Osteocyte (in vitro differentiated cells): ENCODE data around the gene NHLRC2. TPM values are rescaled to one million over a fixed set of nuclear protein-coding genes. Genes with fewer than 3 reads are reported as not detected.
"Not testable (repeated sequence)": the region's sequence is repeated elsewhere in the genome, so short reads cannot be mapped to it uniquely, and the experiment has no call there.

Source experiments
- DNase-seq: peaks from one replicate; pipeline ENCODE4 v3.0.0; 2021; ENCODE audit warnings: mixed read lengths; ENCODE audit not compliant: unreplicated experiment; ENCODE audit errors: extremely low spot score
- H3K27ac Mint-ChIP-seq: one replicate; pipeline ENCODE4 v1.8.0; 2021; ENCODE audit warnings: mild to moderate bottlenecking, mixed read lengths; ENCODE audit not compliant: unreplicated experiment
- H3K27me3 Mint-ChIP-seq: one replicate; pipeline ENCODE4 v1.8.0; 2021; ENCODE audit warnings: mixed read lengths; ENCODE audit not compliant: unreplicated experiment
- H3K36me3 Mint-ChIP-seq: one replicate; pipeline ENCODE4 v1.8.0; 2021; ENCODE audit warnings: mixed read lengths; ENCODE audit not compliant: unreplicated experiment
- H3K4me1 Mint-ChIP-seq: one replicate; pipeline ENCODE4 v1.8.0; 2021; ENCODE audit warnings: mixed read lengths; ENCODE audit not compliant: unreplicated experiment
- H3K4me3 Mint-ChIP-seq: one replicate; pipeline ENCODE4 v1.8.0; 2021; ENCODE audit warnings: mild to moderate bottlenecking, moderate library complexity, mixed read lengths; ENCODE audit not compliant: unreplicated experiment
- H3K9me3 Mint-ChIP-seq: one replicate; pipeline ENCODE4 v1.8.0; 2021; ENCODE audit warnings: mixed read lengths; ENCODE audit not compliant: unreplicated experiment
- CTCF ChIP-seq: fragments of 200-600 bp; sonication (generic); IDR thresholded peaks from 2 replicates; pipeline ENCODE4 v1.5.0; 2021; ENCODE audit warnings: antibody characterized with exemption, mild to moderate bottlenecking, moderate library complexity
- long read RNA-seq: library from polyadenylated mRNA; unstranded; transcript quantifications from one replicate; pipeline ENCODE4 v2.0.0, GENCODE V29; 2021
- total RNA-seq: library from RNA; stranded (reverse); gene quantifications from 2 replicates; pipeline ENCODE4 v1.2.1, GENCODE V29; 2021

NHLRC2 gene
- 36.4 and 39.3 TPM in 2 replicates for total RNA-seq
- long read RNA-seq, full-length matches to known transcripts, result 10 of 30 reads
- long read RNA-seq, partial matches to known transcripts, result 11 of 30 reads
- long read RNA-seq, other reads (novel, unspliced or antisense), result 9 of 30 reads

- no peak for TF ChIP-seq CTCF
Measured at GRCh38 chr10:113854013-113854760, at the start of gene NHLRC2, which contains the start of gene DCLRE1A. TSS of gene NHLRC2 (plus strand) at chr10:113854661. CDS start at chr10:113854873, 212 bp downstream. TSS of gene DCLRE1A (minus strand) at chr10:113854082. CDS start at chr10:113853182, 900 bp downstream.

DNA sequence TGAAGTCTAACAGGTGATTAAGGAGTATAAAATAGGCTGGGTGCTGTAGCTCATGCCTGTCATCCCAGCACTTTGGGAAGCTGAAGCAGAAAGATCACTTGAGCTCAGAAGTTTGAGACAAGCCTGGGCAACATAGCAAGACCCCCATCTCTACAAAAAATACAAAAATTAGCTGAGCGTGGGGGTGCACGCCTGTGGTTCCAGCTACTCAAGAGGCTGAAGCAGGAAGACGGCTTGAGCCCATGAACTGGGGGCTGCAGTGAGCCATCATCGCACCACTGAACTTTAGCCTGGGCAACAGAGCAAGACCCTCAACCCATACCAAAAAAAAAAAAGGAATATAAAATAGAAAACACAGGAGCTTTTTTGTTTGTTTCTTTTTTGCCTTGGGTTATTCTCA is 48.0 kb upstream of the NHLRC2 start:
- DNase-seq, result no peak
- Mint-ChIP-seq H3K4me1 (no peaks in the 10 kb centered on the region), H3K27me3 (peaks cover 37% of the 10 kb centered on the region), H3K4me3 (no peak overlapping the region), H3K36me3 (no peaks in the 10 kb centered on the region), H3K27ac (no peak overlapping the region), H3K9me3 (no peaks in the 10 kb centered on the region)
- TF ChIP-seq CTCF, result no peak

More at GRCh38 chr10:113854013-113854760, at the start of gene NHLRC2, which contains the start of gene DCLRE1A:
- Mint-ChIP-seq H3K9me3 (no peaks in the 10 kb centered on the region), H3K4me3 (peak within 1 kb of the TSS; percentile 91), H3K36me3 (peaks cover 13% of the 10 kb centered on the region), H3K27me3 (no peaks in the 10 kb centered on the region), H3K4me1 (peaks cover 48% of the 10 kb centered on the region), H3K27ac (peak within 1 kb of the TSS; percentile 99)
- DNase-seq, result peak; percentile 86

DNA sequence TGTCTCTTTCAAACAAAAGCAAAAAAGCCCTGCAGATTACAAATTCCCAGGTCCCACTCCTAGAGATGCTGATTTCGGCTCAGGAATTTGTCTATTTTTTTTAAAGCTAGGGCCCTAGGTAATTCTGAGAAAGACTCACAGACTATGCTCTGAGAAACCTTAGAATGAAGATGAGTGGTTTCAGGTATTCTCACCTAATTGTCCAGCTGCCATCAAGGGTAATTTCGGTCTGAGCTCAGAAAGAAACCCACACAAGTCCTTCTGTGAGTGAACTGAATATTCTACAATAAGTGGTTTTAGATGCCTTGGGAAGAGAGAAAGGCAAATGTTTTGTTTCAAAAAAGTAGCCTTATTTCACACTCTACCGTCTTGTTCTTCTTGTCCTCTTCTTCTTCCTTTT is 46.3 kb upstream of the NHLRC2 start:
- Mint-ChIP-seq H3K27ac (no peak overlapping the region), H3K4me3 (no peak overlapping the region), H3K27me3 (peaks cover 52% of the 10 kb centered on the region), H3K9me3 (peaks cover 9% of the 10 kb centered on the region), H3K4me1 (no peaks in the 10 kb centered on the region), H3K36me3 (no peaks in the 10 kb centered on the region)
- no peak for TF ChIP-seq CTCF
- DNase-seq, result no peak

DNA sequence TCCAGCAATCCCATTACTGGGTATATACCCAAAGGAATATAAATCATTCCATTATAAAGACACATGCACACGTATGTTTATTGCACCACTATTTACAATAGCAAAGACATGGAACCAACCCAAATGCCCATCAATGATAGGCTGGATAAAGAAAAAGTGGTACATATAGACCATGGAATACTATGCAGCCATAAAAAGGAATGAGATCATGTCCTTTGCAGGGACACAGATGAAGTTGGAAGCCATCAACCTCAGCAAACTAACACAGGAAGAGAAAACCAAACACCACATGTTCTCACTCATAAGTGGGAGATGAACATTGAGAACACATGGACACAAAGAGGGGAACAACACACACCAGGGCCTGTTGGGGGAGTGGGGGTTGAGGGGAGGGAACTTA is 39.8 kb upstream of the NHLRC2 start:
- H3K4me3 Mint-ChIP-seq, H3K9me3 Mint-ChIP-seq, DNase-seq, H3K27ac Mint-ChIP-seq, H3K4me1 Mint-ChIP-seq, H3K36me3 Mint-ChIP-seq: not testable (repeated sequence)
- peaks cover 32% of the 10 kb centered on the region for H3K27me3 Mint-ChIP-seq

DNA sequence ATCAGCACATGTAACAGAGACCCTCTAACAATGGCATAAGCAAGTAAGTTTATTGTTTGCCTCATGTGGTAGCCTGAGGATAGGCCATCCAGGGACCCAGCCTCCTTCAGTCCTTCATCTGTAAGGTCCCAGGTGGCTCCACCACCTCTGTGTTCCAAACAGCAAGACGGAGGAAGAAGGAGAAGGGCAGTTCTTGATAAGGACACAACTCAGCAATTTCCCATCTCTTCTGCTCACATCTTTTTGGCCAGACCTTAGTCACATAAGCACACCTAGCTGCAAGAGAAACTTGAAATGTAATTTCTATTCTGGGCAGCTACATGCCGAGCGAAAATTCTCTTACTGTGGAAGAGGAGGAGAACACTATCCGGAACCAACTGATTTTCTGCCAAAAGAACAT is 34.5 kb upstream of the NHLRC2 start:
- Mint-ChIP-seq H3K4me1 (no peaks in the 10 kb centered on the region), H3K27me3 (no peaks in the 10 kb centered on the region)

More for the DNA sequence above, 34.5 kb upstream of the NHLRC2 start:
- TF ChIP-seq CTCF, result no peak
- Mint-ChIP-seq H3K27ac (no peak overlapping the region), H3K9me3 (no peaks in the 10 kb centered on the region), H3K4me3 (no peak overlapping the region), H3K36me3 (no peaks in the 10 kb centered on the region)
- DNase-seq, result no peak
